SKM-1 (cell line): ENCODE results near the gene DNAJA4.

Experiments
- DNase-seq: peaks from one replicate; lab custom pipeline; 2025; ENCODE audit not compliant: unreplicated experiment; lab: John Stamatoyannopoulos, UW

Gene DNAJA4

GRCh38 chr15:78264304-78265136 is at the start of gene DNAJA4:
TSS of gene DNAJA4 (plus strand) at chr15:78264562. CDS start at chr15:78264764, 202 bp downstream.
- no peak for DNase-seq

GRCh38 chr15:78216276-78217104 is 47.9 kb upstream of the DNAJA4 start:
- no peak for DNase-seq

GRCh38 chr15:78220713-78221112 is 43.6 kb upstream of the DNAJA4 start:
- no peak for DNase-seq

GRCh38 chr15:78222745-78223395 is 41.5 kb upstream of the DNAJA4 start:
- DNase-seq, result no peak

GRCh38 chr15:78223396-78224022 is 40.9 kb upstream of the DNAJA4 start:
- DNase-seq, result no peak

GRCh38 chr15:78224023-78224411 is 40.3 kb upstream of the DNAJA4 start:
- no peak for DNase-seq

GRCh38 chr15:78225783-78226541 is 38.4 kb upstream of the DNAJA4 start:
- DNase-seq, result no peak

- no peak for DNase-seq
Measured at GRCh38 chr15:78228356-78228996, 35.9 kb upstream of the DNAJA4 start.

GRCh38 chr15:78229431-78230406 is 34.6 kb upstream of the DNAJA4 start:
- no peak for DNase-seq

- DNase-seq, result no peak
Measured at GRCh38 chr15:78232951-78233350, 31.4 kb upstream of the DNAJA4 start.

GRCh38 chr15:78233496-78233895 is 30.9 kb upstream of the DNAJA4 start:
- no peak for DNase-seq

- no peak for DNase-seq
Measured at GRCh38 chr15:78234515-78235040, 29.8 kb upstream of the DNAJA4 start, which contains the start of gene ACSBG1. TSS of gene ACSBG1 (minus strand) at chr15:78234565. CDS start at chr15:78234501, 64 bp downstream.

GRCh38 chr15:78236491-78236890 is 27.9 kb upstream of the DNAJA4 start:
- DNase-seq, result no peak

GRCh38 chr15:78237146-78237545 is 27.2 kb upstream of the DNAJA4 start:
- DNase-seq, result no peak

- DNase-seq, result no peak
Measured at GRCh38 chr15:78239811-78240210, 24.6 kb upstream of the DNAJA4 start.

- peak; percentile 75 for DNase-seq
Measured at GRCh38 chr15:78241017-78241416, 23.3 kb upstream of the DNAJA4 start.

GRCh38 chr15:78242128-78242527 is 22.2 kb upstream of the DNAJA4 start:
- DNase-seq, result peak; percentile 22

GRCh38 chr15:78243058-78243457 is 21.3 kb upstream of the DNAJA4 start:
- DNase-seq, result no peak
